Measurements from ENCODE around the gene SLC7A14.

SLC7A14 gene

GRCh38 chr3:170536712-170537111 lies 49.2 kb downstream of the SLC7A14 start:
- DNase-seq (ENCODE audit: low read depth in 2 of 2): no peak

GRCh38 chr3:170534227-170534626 lies 51.6 kb downstream of the SLC7A14 start:
- DNase-seq (ENCODE audit: low read depth in 2 of 2): no peak

GRCh38 chr3:170532573-170532972 lies 53.3 kb downstream of the SLC7A14 start:
- no peak for DNase-seq (ENCODE audit: low read depth in 2 of 2)

GRCh38 chr3:170531657-170532335 lies 54.1 kb downstream of the SLC7A14 start:
- DNase-seq (ENCODE audit: low read depth in 2 of 2): no peak

- no peak for DNase-seq (ENCODE audit: low read depth in 2 of 2)
Measured at GRCh38 chr3:170531054-170531453, 54.8 kb downstream of the SLC7A14 start.

- DNase-seq (ENCODE audit: low read depth in 2 of 2): no peak
Measured at GRCh38 chr3:170529912-170530311, 56.0 kb downstream of the SLC7A14 start.

- DNase-seq (ENCODE audit: low read depth in 2 of 2): no peak
Measured at GRCh38 chr3:170529346-170529745, 56.5 kb downstream of the SLC7A14 start.

- no peak for DNase-seq (ENCODE audit: low read depth in 2 of 2)
Measured at GRCh38 chr3:170528726-170529125, 57.1 kb downstream of the SLC7A14 start.

- DNase-seq (ENCODE audit: low read depth in 2 of 2): no peak
Measured at GRCh38 chr3:170524073-170524472, 61.8 kb downstream of the SLC7A14 start.

GRCh38 chr3:170523248-170523647 lies 62.6 kb downstream of the SLC7A14 start:
- no peak for DNase-seq (ENCODE audit: low read depth in 2 of 2)

GRCh38 chr3:170522201-170522600 lies 63.7 kb downstream of the SLC7A14 start:
- DNase-seq (ENCODE audit: low read depth in 2 of 2): no peak

GRCh38 chr3:170520996-170521395 lies 64.9 kb downstream of the SLC7A14 start:
- DNase-seq (ENCODE audit: low read depth in 2 of 2): no peak

- DNase-seq (ENCODE audit: low read depth in 2 of 2): no peak
Measured at GRCh38 chr3:170517242-170517945, 68.5 kb downstream of the SLC7A14 start.

GRCh38 chr3:170513642-170514041 lies 72.2 kb downstream of the SLC7A14 start:
- DNase-seq (ENCODE audit: low read depth in 2 of 2): no peak

GRCh38 chr3:170511371-170511770 lies 74.5 kb downstream of the SLC7A14 start:
- DNase-seq (ENCODE audit: low read depth in 2 of 2): no peak

GRCh38 chr3:170508839-170509238 lies 77.0 kb downstream of the SLC7A14 start:
- no peak for DNase-seq (ENCODE audit: low read depth in 2 of 2)

GRCh38 chr3:170508291-170508690 lies 77.6 kb downstream of the SLC7A14 start:
- DNase-seq (ENCODE audit: low read depth in 2 of 2): no peak

GRCh38 chr3:170507063-170507462 lies 78.8 kb downstream of the SLC7A14 start:
- no peak for DNase-seq (ENCODE audit: low read depth in 2 of 2)

- DNase-seq (ENCODE audit: low read depth in 2 of 2): no peak
Measured at GRCh38 chr3:170506556-170506955, 79.3 kb downstream of the SLC7A14 start.

- no peak for DNase-seq (ENCODE audit: low read depth in 2 of 2)
Measured at GRCh38 chr3:170502297-170502696, 83.6 kb downstream of the SLC7A14 start.

GRCh38 chr3:170500995-170501394 lies 84.9 kb downstream of the SLC7A14 start:
- DNase-seq (ENCODE audit: low read depth in 2 of 2): no peak

GRCh38 chr3:170500462-170500861 lies 85.4 kb downstream of the SLC7A14 start:
- no peak for DNase-seq (ENCODE audit: low read depth in 2 of 2)

GRCh38 chr3:170499562-170500156 lies 86.2 kb downstream of the SLC7A14 start:
- DNase-seq (ENCODE audit: low read depth in 2 of 2): peak in 1 of 2 donors; percentile 0

Measured in stimulated activated CD8-positive, alpha-beta memory T cell treated with anti-CD3 and anti-CD28 coated beads, Interleukin-15, amount 100 ng/mL, for 48 hours (primary cell).